Right lobe of liver (tissue), 6 donors: Measurements from ENCODE around the gene ADAMTSL5. TPM values are rescaled to one million over a fixed set of nuclear protein-coding genes. Genes with fewer than 3 reads are reported as not detected.

ENCODE experiments used
- ATAC-seq, 4 donors: fragments of 200-7000 bp; cut with Tn5 transposase; one replicate each; pipeline ENCODE4 v1.9.1; 2020; ENCODE audit warnings: mild to moderate bottlenecking in 4 of 4, moderate library complexity in 4 of 4
- DNase-seq, 3 donors: peaks; one replicate each; pipeline ENCODE4 v3.0.0-alpha.2; 2020
- H3K27ac ChIP-seq, 3 donors: fragments of 200-600 bp; one replicate each; pipeline ENCODE4 v1.8.0; 2022
- H3K27me3 ChIP-seq, 2 donors: fragments of 200-600 bp; one replicate each; pipeline ENCODE4 v1.8.0; 2022
- H3K36me3 ChIP-seq, 4 donors: fragments of 200-600 bp; sonication (generic) in 1 of 4; one replicate each; pipeline versions ENCODE4 v1.5.1 to v1.8.0; 2017 to 2022; ENCODE audit warnings: control low read depth in 1 of 4
- H3K4me1 ChIP-seq, 4 donors: fragments of 200-600 bp; sonication (generic) in 1 of 4; one replicate each; pipeline versions ENCODE4 v1.5.1 to v1.8.0; 2017 to 2022; ENCODE audit warnings: control low read depth in 1 of 4
- H3K4me3 ChIP-seq, 3 donors: fragments of 200-600 bp; one replicate each; pipeline ENCODE4 v1.8.0; 2022
- H3K9me3 ChIP-seq, 4 donors: fragments of 200-600 bp; sonication (generic) in 1 of 4; one replicate each; pipeline versions ENCODE4 v1.5.1 to v1.8.0; 2017 to 2022; ENCODE audit warnings: control low read depth in 1 of 4
- CTCF ChIP-seq, 4 donors: fragments of 200-600 bp in 3 of 4; fragments of 450-650 bp in 1 of 4; IDR thresholded peaks; one replicate each; pipeline versions ENCODE4 v1.5.1 to v1.8.0; 2016 to 2022; ENCODE audit warnings: antibody characterized with exemption in 4 of 4, mild to moderate bottlenecking in 2 of 4
- POLR2A ChIP-seq: fragments of 450-650 bp; IDR thresholded peaks from one replicate; pipeline ENCODE4 v1.6.1; 2017; ENCODE audit warnings: antibody characterized with exemption, mild to moderate bottlenecking
- WGBS: methylation state at CpG from one replicate; pipeline ENCODE4 v1.1.6; 2018; ENCODE audit warnings: low coverage, low lambda C conversion rate; ENCODE audit not compliant: insufficient coverage; ENCODE audit errors: missing lambda C conversion rate; 5-methylcytosine and 5-hydroxymethylcytosine counted together
- intact Hi-C, 2 donors: fragments of 100-400 bp; cut with DNase I; formaldehyde crosslinking; loops; one replicate each; pipeline versions ENCODE4 v1.11.2 to v1.14.1; 2022
- total RNA-seq, 6 experiments: library from RNA; depleted of rRNA in 2 of 6; stranded (reverse); fragments of >200 nt in 2 of 6; fragmentation: NEBNext Ultra II Directional in 3 of 6; extraction: Animal tissue kit (Norgen Biotek cat#: 25700) in 3 of 6; gene quantifications; one replicate each; pipeline versions ENCODE4 v1.1.0 to v1.2.4, GENCODE V29; 2016 to 2023
- donor health status: DM: no; HTN: yes; CAD: no.
- donor health status: DM: no; HTN: no; CAD: no.
- donor health status: DM: no; HTN: no; CAD: no.
- donor health status: DM: no; HTN: yes; CAD: no.
- donor health status: DM: no; HTN: yes; CAD: no.

Gene ADAMTSL5
- total RNA-seq, 6 experiments from 2014 or later: 1.8 to 6.9 (median 4.5) TPM

- no peaks in the 10 kb centered on the region for H3K36me3 ChIP-seq
- H3K27me3 ChIP-seq: no peaks in the 10 kb centered on the region
- TF ChIP-seq POLR2A (no peak), CTCF (IDR thresholded peaks at IDR 0.05) (no peak)
- intact Hi-C loops: no loop called here
- H3K27ac ChIP-seq: no peak overlapping the region
- WGBS: 59% methylated on average over 11 of the region's 18 CpGs
- no peaks in the 10 kb centered on the region for H3K9me3 ChIP-seq
- H3K4me3 ChIP-seq: no peak overlapping the region
- DNase-seq (no peak), ATAC-seq (no peak)
- H3K4me1 ChIP-seq: no peaks in the 10 kb centered on the region
These were observed 14.3 kb upstream of the ADAMTSL5 start for GRCh38 chr19:1526979-1527649.

- no peaks in the 10 kb centered on the region for H3K27me3 ChIP-seq
- no peak for TF ChIP-seq CTCF (IDR thresholded peaks at IDR 0.05)
- TF ChIP-seq POLR2A: no peak
These were observed 13.4 kb upstream of the ADAMTSL5 start for GRCh38 chr19:1526066-1526778.

GRCh38 chr19:1525343-1525742 is 12.5 kb upstream of the ADAMTSL5 start:
- no peaks in the 10 kb centered on the region for H3K9me3 ChIP-seq
- H3K4me3 ChIP-seq: no peak overlapping the region
- H3K36me3 ChIP-seq: no peaks in the 10 kb centered on the region
- intact Hi-C loops: no loop called here
- DNase-seq: no peak
- H3K27me3 ChIP-seq: no peaks in the 10 kb centered on the region
- ATAC-seq: no peak
- no peak overlapping the region for H3K27ac ChIP-seq
- no peaks in the 10 kb centered on the region for H3K4me1 ChIP-seq
- no CpG with 5 or more reads among the region's 31 CpGs for WGBS
- TF ChIP-seq POLR2A (no peak), CTCF (IDR thresholded peaks at IDR 0.05) (no peak)

More at GRCh38 chr19:1526066-1526778, 13.4 kb upstream of the ADAMTSL5 start:
- DNase-seq (no peak), ATAC-seq (no peak)
- WGBS: 67% methylated on average over 14 of the region's 33 CpGs
- Histone ChIP-seq H3K27ac (no peak overlapping the region), H3K4me1 (no peaks in the 10 kb centered on the region), H3K36me3 (no peaks in the 10 kb centered on the region), H3K9me3 (no peaks in the 10 kb centered on the region), H3K4me3 (no peak overlapping the region)
- intact Hi-C loops: no loop called here

GRCh38 chr19:1524972-1525325 is 12.1 kb upstream of the ADAMTSL5 start:
- H3K4me1 ChIP-seq: no peaks in the 10 kb centered on the region
- intact Hi-C loops: no loop called here
- no peak for TF ChIP-seq POLR2A
- TF ChIP-seq CTCF (IDR thresholded peaks at IDR 0.05): no peak
- no peaks in the 10 kb centered on the region for H3K9me3 ChIP-seq
- 80% methylated on average over 1 of the region's 17 CpGs for WGBS
- no peaks in the 10 kb centered on the region for H3K36me3 ChIP-seq
- H3K4me3 ChIP-seq: no peak overlapping the region
- DNase-seq (no peak), ATAC-seq (no peak)
- no peaks in the 10 kb centered on the region for H3K27me3 ChIP-seq
- no peak overlapping the region for H3K27ac ChIP-seq
